ENCODE data around the gene RASL12.
A peak's percentile ranks its signal among the peaks of the same experiment; 100 is the strongest.
"Not testable (repeated sequence)": the region's sequence is repeated elsewhere in the genome, so short reads cannot be mapped to it uniquely, and the experiment has no call there.

Gene RASL12

DNA sequence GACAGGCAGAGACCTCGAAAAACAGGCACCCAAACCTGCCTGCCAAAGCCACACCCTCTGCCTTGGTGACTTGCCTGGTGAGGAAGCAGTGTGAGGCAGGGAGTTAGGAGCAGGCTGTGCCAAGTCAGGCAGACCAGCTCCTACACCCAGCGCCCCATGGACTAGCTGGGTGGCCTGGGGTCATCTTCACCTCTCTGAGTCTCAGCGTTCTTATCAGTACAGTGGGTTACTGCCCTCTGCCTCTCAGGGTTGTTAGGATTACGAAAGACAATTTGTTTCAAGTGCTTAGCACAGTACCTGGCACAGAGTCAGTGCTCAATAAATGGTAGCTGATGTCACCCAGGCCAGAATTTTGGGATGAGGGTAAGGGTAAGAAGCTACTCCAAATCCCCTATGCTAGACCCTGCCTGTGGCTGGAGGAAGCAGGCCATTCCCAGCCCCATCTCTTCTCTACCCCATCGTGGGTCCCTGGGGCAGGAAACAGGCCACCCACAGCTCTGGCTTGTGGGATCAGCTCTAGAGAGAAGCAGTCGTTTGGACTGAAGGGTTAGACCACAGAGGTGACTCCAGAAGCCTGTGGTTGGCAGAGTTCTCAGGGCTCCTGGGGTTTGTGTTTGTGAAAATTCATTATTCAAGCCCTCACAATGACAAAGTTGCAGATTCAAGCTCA lies 12.5 kb downstream of the RASL12 start:
- DNase-seq = no peak

DNA sequence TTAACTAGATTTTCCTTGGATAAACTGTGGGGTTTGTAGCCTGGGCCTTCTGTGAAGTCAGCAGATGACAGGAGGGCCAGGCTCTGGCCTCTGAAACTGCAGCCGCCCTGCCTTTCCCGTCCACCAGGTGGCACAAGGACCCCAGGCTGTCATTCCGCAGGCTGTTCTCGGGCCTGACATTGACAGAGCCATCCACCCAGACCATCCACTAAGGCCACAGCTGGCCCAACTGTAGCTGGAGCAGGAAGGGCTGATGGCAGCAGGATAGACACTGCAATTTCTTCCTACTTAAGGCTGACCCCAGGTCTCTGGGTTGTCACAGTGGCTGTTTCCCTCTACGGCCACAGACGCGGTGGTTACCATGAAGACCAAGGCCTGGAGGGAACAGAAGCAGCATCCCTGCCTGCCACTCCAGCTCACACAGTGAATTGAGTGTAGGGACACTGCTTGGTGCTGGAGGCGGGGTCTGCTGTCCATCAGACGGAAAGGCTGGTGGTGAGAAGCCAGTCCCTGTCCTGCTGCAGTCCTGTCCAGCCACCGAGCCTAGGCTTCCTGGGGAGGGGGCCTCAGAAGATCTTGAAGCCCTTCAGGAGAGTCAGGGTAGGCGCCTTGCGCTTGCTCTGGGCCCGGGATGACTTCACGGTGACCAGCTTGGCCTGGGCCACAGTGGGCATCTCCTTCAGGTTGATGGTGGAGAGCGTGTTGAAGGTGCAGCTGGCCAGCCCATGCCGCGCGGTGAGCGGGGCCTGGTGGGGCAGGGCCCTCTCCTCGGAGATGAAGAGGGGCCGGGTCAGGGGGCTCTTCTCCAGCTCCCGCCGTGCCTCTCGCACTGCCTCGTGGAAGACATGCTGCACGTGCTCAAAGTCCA lies 13.2 kb downstream of the RASL12 start:
- peak; percentile 16 for DNase-seq

DNA sequence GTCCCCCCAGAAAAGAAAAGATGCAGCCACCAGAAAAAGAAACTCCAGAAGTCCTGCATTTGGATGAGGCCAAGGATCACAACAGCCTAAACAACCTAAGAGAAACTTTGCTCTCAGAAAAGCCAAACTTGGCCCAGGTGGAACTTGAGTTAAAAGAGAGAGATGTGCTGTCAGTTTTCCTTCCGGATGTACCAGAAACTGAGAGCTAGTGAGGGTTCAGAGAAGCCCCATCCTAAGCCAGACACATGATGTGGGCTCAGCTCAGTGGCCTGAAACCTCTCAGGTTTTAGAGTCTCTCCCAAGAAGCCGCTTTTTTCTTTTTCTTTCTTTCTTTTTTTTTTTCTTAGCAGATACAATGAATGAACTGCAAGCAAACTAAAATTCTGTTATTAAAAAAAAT lies 14.8 kb downstream of the RASL12 start:
- no peak for DNase-seq

DNA sequence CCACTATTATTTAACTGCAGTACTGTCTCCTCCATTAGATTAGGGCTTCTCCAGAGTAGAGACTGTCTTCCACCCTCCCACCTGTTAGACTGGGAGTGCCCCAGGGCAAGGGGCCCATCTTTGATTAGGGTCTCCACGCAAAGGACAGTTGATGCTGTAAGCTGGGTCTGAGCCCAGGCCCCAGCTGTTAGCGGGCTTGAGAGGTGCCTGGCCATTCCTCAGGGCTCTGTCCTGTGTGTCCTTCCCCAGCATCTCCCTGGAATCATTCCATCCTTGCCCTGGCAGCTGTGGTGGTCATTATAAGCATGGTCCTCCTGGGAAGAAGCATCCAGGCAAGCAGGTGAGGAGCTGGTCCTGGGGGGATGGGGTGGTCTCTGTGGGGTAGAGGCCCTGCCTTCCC lies 16.5 kb downstream of the RASL12 start:
- no peak for DNase-seq

DNA sequence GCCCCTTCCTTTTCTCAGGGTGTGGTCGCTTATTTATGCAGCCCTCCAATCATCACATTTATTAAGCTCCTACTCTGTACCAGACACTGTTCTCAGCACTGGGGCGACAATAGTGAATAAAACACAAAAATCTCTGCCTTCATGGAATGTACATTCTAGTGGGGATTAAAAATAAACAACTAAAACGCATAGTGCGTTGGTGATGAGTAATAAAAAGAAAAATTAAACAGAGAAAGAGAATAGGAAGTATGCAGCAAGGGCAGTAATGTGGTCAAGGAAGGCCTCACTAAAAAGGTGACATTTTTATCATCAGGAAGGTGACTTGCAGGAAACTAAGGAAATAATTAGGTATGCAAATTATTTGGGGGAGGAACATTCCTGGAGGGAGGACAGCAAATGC lies 17.5 kb downstream of the RASL12 start:
- no peak for DNase-seq

DNA sequence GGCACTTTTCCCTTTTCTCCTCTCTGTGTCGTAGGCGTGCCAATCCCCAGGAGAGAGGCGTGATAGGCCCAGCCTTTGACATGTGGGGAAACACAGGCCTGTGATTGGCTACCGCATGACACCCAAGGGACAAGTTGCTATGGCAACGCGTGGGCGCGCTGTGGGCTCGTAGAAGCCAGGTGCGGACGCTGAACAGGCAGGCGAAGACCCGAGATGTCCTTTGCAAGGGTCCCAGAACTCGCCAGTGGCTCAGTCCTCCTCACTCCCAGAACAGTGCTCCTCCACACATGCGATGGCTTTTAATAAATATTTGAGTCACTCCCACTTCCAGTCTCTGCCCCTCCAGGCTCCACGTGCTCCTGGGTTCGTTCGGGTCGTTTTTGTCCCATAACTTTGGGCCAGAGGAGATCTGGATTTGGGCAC lies 18.4 kb downstream of the RASL12 start:
- peak; percentile 80 for DNase-seq

DNA sequence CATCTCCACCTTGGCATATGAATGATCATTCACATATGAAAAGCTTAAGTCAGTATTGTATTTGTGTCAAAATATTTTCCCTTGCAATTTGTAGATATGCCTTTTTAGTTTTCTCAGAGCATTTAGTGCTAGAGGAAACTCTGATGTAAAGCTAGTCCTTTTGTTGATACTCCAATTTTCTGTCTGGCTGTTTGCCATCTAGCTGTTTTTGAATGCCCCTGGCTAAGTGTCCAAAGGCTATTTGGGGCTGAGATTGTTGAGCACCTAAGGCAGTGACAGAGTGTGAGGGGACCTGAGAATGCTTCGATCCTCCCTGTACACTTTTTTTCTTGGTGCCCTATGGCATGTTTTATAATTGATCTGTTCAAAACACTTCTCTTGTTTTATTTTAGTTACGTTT lies 19.6 kb downstream of the RASL12 start:
- DNase-seq = no peak

DNA sequence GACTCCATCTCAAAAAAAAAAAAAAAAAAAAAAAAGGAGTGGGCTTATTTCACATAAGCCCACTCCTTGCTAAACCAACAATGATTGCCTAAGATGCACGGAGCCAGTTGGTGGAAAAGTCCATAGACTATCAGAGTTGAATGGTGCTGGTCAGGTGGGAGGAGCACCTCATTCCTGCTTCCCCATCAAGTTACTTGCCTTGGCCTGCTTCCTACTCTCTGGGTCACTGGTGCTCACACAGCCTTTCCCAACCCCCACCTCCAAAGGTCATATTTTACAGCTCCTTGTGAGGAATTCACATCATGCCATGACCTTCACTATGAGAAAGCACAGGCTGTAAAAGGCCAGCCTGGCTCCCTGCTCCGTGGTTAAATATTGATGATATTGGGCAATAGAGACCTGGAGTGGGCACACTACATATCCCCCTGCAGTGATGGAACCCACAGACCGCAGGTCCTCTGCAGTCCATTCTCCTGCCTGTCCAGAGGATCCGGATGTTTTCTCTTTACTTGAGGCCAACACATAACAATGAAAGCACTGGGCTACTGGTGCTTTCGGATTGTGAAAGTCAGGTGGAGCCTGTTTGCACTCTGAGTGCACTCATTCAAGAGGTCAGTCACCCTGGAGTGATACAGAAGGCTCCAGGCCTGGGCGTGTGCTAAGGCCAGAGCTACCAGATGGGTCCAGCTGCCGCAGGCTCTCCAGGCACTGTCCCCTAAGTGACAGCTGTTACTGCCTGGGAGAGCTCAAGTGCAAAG lies 22.9 kb downstream of the RASL12 start, which contains the start of gene SLC51B:
Gene SLC51B (plus strand): TSS at position 664 of the 758 bp plus-strand sequence. CDS start 4,618 bp downstream, outside the sequence.
- DNase-seq = no peak

DNA sequence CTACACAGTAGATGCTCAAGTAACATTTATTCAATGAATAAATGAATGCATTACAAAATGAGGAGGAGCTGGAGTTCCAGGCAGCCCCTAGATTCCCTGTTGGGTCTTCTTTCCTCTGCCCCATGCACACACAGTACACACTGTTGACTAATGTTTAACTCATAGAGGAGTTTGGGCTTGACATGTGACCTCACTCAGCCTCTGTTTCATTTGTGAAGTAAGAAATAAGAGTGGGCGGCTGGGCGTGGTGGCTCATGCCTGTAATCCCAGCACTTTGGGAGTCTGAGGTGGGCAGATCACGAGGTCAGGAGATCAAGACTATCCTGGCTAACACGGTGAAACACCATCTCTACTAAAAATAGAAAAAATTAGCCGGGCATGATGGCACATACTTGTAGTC lies 23.6 kb downstream of the RASL12 start:
- DNase-seq = not testable (repeated sequence)

DNA sequence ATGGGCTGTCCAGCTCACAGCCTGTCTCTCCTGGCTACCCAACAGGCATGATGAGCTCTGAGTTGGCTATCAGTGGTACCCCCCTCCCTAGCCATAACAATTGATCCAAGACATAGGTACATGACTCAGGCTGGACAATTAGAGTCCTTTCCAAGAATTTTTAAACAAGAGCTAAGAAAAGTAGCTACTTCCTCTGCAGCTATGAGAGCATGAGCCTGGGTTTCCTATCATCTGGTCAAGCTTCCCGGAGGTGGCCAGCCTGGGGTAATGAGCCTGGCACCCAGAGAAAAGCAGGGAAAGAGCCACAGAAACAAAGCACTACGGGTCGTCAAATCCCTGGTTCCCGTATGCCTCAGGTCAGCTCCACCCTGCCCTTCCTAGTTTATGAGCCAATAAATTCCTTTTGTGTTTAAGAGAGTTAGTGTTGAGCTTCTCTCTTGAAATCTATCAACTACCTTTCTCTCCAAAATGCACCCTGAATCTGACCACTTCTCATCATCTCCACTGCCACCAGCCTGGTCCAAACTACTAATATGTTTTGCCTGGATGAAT lies 24.9 kb downstream of the RASL12 start:
- no peak for DNase-seq

DNA sequence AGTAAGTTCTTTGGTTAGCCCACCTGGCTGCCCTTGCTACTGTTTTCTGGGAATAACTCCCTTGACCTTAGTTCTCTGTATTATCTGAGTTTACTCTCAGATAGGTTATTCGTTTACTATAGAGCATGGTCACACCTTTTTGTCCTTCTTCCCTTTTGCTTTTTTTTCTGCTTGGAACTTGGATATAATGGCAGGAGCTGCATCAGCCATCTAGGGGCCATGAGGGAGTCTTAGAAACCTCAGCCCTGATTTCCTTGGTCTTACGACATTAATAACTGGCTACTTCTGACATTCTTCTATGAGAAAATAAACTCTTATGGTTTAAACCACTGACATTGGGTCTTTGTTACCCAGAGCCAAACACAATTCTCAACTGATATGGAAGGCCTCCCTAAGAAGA lies 26.0 kb downstream of the RASL12 start:
- DNase-seq = no peak

DNA sequence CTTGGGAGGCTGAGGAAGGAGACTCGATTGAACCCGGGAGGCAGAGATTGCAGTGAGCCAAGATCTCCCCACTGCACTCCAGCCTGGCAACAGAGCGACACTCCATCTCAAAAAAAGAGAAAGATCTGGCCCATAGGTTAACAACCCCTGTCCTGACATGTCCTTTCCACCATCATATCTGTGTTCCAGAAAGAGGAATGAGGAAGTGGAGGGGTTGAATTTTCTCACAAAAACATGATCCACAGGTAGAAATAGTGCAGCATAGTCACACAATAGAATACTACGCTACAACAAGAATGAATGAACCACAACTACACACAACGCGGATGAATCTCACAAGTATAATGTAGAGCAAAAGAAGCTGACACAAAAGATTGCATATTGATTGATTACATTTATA lies 27.3 kb downstream of the RASL12 start:
- DNase-seq = no peak

DNA sequence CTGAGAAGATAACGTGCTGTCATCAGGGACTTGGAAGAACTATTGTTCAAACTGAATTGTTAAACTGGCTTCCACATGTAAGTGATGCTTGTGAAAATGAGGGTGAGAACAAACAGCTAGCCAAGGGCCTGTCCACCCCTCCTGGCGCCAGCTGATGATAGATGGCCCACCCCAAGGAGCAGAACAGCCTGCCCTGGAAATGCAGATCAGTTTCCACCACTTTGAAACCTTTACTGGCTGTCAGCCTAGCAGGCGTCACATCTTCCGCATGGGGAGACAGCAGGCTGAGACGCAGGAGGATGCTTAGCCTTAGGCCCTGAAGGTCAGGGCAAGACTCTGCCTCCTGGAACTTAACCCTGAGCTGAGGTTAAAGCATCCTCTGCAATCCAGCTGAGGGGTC lies 29.0 kb downstream of the RASL12 start:
- no peak for DNase-seq

DNA sequence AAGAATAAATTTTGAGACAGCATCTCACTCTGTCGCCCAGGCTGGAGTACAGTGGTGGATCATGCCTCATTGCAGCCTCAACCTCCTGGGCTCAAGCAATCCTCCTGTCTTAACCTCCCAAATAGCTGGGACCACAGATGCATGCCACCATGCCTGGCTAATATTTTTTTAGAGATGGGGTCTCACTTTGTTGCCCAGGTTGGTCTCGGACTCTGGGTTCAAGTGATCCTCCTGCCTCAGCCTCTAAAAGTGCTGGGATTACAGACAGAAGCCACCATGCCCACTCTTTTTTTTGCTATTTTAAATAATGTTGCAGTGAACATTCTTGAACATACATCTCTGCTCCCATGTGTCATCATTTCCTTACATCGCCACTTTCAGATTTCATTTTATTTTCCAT lies 29.4 kb downstream of the RASL12 start:
- DNase-seq = no peak

DNA sequence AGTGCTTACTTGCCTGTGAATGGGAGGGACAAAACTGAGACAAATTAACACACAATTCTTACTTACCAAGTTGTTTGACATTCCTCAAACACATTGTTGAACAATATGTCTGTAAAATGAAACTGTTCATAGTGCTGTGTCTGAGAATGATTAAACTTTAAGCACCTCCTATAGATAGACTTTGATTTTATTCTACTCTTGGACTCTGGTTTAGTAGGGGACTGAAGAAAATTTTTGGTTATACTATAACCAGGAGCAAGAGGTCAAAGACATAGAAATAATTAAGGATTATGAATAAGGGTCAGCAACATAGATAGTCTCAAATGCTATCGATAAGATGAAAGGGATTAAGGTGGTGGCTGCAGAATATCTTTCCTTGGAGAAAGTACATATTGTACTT lies 30.5 kb downstream of the RASL12 start:
- DNase-seq = no peak

DNA sequence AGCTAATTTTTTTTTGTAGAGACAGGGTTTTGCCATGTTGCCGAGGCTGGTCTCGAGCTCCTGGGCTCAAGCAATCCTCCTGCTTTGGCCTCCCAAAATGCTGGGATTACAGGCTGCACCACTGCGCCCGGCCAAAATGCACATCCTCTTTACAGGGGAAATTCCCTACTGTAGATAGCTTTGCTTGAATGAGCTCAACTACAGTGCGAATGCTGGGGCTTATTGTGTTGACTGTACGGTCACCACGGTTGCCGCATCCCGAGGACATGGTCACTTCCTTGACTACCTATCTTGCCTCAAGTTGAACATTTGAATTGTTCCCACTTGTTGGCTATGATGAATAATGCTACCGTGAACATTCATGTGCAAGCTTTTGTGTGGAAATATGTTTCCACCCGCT lies 33.1 kb downstream of the RASL12 start:
- no peak for DNase-seq

DNA sequence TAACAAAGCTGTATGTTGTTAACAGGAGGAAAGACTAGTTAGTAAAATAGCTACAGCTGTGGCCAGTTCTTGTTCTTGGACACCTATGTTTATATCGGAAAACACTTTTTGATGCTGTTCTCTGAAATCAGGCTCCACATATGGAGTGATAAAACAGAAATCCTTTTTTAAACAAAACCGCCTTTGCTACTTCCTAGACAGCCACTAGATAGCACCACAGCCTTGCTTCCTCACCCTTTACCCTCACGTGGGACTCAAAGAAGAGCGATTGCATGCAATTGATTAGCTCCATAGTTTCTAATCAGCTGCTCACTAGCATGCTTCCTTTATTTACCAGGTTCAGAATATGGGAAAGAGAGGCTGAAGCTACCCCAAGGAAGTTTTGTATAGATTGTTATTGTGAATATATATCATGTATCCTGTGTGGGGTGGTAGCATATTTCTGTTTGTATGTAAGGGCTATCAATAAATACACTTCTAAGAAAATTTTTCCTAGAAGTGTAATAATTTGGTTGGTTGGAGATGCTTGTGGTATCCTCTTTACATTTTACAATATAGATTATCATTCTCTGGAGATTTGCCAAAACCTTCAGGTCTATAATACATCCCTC lies 34.0 kb downstream of the RASL12 start:
- DNase-seq = peak; percentile 34

DNA sequence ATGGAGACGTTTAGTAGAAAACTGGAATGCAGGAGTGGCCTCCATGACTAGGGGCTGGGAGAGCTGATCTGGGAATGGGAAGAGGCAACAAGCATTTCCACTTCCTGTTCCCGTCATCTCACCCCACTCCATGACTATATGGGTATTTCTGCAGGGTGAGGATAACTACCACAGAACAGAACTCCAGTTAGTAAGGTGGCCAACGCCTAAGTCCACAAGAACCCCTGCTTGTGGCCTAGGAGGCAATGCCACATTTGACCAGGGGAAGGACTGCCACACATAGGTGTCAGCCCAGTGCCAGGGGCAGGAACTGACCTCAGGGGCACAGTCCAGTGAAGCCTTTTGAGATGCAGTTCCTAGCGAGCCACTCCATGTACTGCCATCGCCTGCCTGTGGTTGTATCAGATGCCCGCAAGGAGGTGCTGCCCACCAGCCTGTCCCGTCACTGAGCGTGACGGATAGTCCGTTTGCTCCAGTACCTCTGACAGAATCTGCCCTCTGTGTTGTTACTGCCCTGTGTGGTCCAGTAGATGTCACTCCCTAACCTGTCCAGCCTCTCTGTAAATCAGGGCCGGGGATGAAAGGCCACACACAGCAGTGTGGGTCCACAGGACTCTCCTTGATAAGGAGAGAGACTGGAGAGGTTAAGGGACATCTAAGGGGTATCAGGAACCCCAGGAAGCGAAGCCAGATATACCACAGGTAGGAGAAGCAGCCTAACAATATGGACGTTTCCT lies 34.8 kb downstream of the RASL12 start:
- DNase-seq = peak; percentile 6

DNA sequence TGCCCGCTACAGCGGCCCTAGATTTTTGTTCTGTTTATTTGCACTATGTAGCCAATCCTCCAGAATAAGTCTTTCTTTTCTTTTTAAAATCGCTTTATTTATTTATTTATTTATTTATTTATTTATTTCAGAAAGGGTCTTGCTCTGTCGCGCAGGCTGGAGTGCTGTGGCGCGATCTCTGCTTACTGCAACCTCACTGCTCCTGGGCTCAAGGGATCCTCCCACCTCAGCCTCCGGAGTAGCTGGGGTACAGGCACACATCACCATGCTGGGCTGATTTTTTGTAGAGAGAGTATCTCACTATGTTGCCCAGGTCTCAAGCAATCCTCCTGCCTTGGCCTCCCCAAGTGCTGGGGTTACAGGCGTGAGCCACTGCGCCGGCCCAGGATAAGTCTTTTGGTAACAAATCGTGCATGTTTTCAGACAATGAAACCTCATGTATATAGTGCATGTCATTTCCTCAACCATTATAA lies 38.0 kb downstream of the RASL12 start:
- DNase-seq = no peak

DNA sequence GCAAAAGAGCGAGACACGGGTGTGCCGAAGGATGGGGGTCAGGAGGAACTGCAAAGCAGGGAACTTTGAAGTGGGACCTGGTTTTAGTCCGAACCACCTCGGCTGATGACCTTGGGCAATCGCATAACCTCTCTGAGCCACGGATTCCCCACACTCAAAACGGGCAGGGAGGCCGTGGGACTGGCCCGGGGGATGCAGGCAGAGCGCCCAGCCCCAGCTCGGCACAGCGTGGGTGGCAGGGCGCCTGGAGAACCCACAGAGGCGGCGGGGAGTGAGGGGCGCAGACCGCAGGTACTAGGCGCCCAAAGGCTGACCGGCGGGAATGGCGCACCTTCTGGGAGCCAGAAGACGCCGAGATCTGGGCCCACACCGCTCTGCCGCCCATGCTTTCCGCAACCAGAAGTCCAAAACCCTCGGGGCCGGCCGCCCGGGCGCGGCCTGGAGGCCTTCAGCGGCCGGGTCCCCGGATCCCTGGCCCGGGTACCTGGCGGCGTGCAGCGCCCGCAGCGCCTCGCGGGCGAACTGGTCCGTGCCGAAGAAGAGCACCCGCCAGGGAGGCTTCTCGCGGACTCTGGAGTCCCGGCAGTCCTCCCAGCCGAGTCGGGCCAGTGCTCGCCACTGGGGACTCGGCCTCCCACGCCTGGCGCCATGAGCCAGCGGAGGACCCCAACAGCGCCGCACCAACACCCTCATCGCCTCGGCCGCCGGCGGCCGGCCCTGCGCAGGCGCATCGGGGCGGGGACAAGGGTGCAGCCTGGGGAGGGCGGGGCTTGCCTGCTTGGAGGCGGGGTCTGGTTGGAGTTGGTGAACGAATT lies 38.7 kb downstream of the RASL12 start, which contains the start of gene MTFMT:
Gene MTFMT (minus strand): TSS at position 719 of the 815 bp plus-strand sequence. CDS start 26 bp downstream, at position 693.
- peak; percentile 78 for DNase-seq

DNA sequence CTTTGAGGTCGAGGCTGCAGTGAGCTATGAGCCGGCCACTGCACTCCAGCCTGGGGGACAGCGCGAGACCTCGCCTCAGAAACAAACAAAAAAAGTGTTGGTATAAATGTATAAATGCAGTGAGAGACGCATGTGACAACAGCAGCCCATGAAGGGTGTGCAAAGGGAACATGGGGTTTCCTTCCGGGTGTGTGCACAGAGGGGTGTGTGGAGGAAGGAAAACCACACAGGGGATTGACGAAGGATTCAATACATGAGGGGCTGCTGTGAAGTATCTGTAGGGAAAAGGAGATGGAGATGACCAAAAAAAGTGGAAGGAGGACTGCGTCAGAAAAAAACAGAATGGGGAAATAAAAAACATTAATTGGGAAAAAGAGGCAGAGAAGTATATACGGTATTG lies 39.5 kb downstream of the RASL12 start:
- DNase-seq = no peak

Measured in central memory CD4-positive, alpha-beta T cell (primary cell).